ENCODE measurements around the gene NGLY1. TPM values are rescaled to one million over a fixed set of nuclear protein-coding genes. Genes with fewer than 3 reads are reported as not detected.

The NGLY1 gene
- total RNA-seq, 1 experiment from 2014 or later, result 14.6 TPM

GRCh38 chr3:25725810-25726209 lies 57.4 kb downstream of the NGLY1 start:
- BruUV-seq (replicated peaks), result no TSS peak
- DNase-seq (ENCODE audit: low read depth, low spot score), result no peak
- Histone ChIP-seq H3K27ac (ENCODE audit: low read length) (no peak overlapping the region), H3K27me3 (ENCODE audit: control insufficient read depth, insufficient read depth, low read length) (no peaks in the 10 kb centered on the region), H3K36me3 (ENCODE audit: control insufficient read depth, insufficient read depth, low read length) (no peaks in the 10 kb centered on the region), H3K9me3 (ENCODE audit: control insufficient read depth, insufficient read depth, low read depth, low read length) (no peaks in the 10 kb centered on the region), H3K4me3 (ENCODE audit: low read depth in 2 of 2, low read length in 2 of 2) (no peak overlapping the region), H3K4me1 (ENCODE audit: control insufficient read depth, insufficient read depth, low read length) (no peaks in the 10 kb centered on the region)
- TF ChIP-seq SIN3A (IDR thresholded peaks at IDR 0.05; ENCODE audit: borderline replicate concordance, insufficient read depth, low read depth, low read length) (no peak), POLR2AphosphoS5 (IDR thresholded peaks at IDR 0.05; ENCODE audit: low read depth, low read length) (no peak), CTCF (IDR thresholded peaks at IDR 0.05) (no peak), REST (IDR thresholded peaks at IDR 0.05; ENCODE audit: insufficient read depth in 1 of 2, low read depth in 2 of 2, low read length in 1 of 2) (no peak), TCF7L2 (IDR thresholded peaks at IDR 0.05; ENCODE audit: low read depth, low read length) (no peak)
- no peak for ATAC-seq
- ChIA-PET POLR2A (no interaction called here), CTCF (no interaction called here)
- intact Hi-C loops (cut with micrococcal nuclease; ENCODE audit: unreplicated experiment), result no loop called here
- in situ Hi-C loops (cut with HindIII; ENCODE audit: low pct_unique_long_range_greater_than_20kb, low sequenced_read_pairs), result no loop called here

GRCh38 chr3:25724948-25725645 lies 58.1 kb downstream of the NGLY1 start:
- ATAC-seq (no peak), DNase-seq (ENCODE audit: low read depth, low spot score) (no peak)
- ChIA-PET CTCF (no interaction called here), POLR2A (no interaction called here)
- Histone ChIP-seq H3K9me3 (ENCODE audit: control insufficient read depth, insufficient read depth, low read depth, low read length) (no peaks in the 10 kb centered on the region), H3K36me3 (ENCODE audit: control insufficient read depth, insufficient read depth, low read length) (no peaks in the 10 kb centered on the region), H3K4me1 (ENCODE audit: control insufficient read depth, insufficient read depth, low read length) (no peaks in the 10 kb centered on the region), H3K27me3 (ENCODE audit: control insufficient read depth, insufficient read depth, low read length) (no peaks in the 10 kb centered on the region), H3K4me3 (ENCODE audit: low read depth in 2 of 2, low read length in 2 of 2) (no peak overlapping the region), H3K27ac (ENCODE audit: low read length) (no peak overlapping the region)
- no peak for TF ChIP-seq REST (IDR thresholded peaks at IDR 0.05; ENCODE audit: insufficient read depth in 1 of 2, low read depth in 2 of 2, low read length in 1 of 2)
- intact Hi-C loops (cut with micrococcal nuclease; ENCODE audit: unreplicated experiment) (no loop called here), in situ Hi-C loops (cut with HindIII; ENCODE audit: low pct_unique_long_range_greater_than_20kb, low sequenced_read_pairs) (no loop called here)
- no TSS peak for BruUV-seq (replicated peaks)

All from Panc1 (cell line).